Medulla oblongata (tissue), 1 donor: ENCODE measurements around the gene ZNF76.

Source experiments
- DNase-seq: peaks from one replicate; pipeline ENCODE4 v3.0.0-alpha.2; 2015; ENCODE audit errors: extremely low spot score

ZNF76 gene

GRCh38 chr6:35259194-35259947 lies at the start of gene ZNF76:
TSS of gene ZNF76 (plus strand) at chr6:35259735. CDS start at chr6:35281152, 21,417 bp downstream.
- peak; percentile 98 for DNase-seq

- DNase-seq: no peak
Measured at GRCh38 chr6:35213298-35213791, 46.2 kb upstream of the ZNF76 start.

GRCh38 chr6:35213824-35214756 lies 45.4 kb upstream of the ZNF76 start, which contains the start of gene SCUBE3:
TSS of gene SCUBE3 (plus strand) at chr6:35213956. CDS start at chr6:35214419, 463 bp downstream.
- no peak for DNase-seq

- DNase-seq: no peak
Measured at GRCh38 chr6:35214869-35215664, 44.5 kb upstream of the ZNF76 start.

- no peak for DNase-seq
Measured at GRCh38 chr6:35215665-35216411, 43.7 kb upstream of the ZNF76 start.

GRCh38 chr6:35216412-35216732 lies 43.2 kb upstream of the ZNF76 start:
- DNase-seq: no peak

- no peak for DNase-seq
Measured at GRCh38 chr6:35216851-35217811, 42.4 kb upstream of the ZNF76 start.

GRCh38 chr6:35218021-35218420 lies 41.5 kb upstream of the ZNF76 start:
- no peak for DNase-seq

GRCh38 chr6:35218456-35218855 lies 41.1 kb upstream of the ZNF76 start:
- DNase-seq: no peak

- DNase-seq: no peak
Measured at GRCh38 chr6:35219683-35220326, 39.7 kb upstream of the ZNF76 start.

- no peak for DNase-seq
Measured at GRCh38 chr6:35220711-35221110, 38.8 kb upstream of the ZNF76 start.

- no peak for DNase-seq
Measured at GRCh38 chr6:35223396-35223795, 36.1 kb upstream of the ZNF76 start.

- no peak for DNase-seq
Measured at GRCh38 chr6:35224720-35225119, 34.8 kb upstream of the ZNF76 start.

GRCh38 chr6:35228481-35228880 lies 31.1 kb upstream of the ZNF76 start:
- no peak for DNase-seq

GRCh38 chr6:35229304-35229703 lies 30.2 kb upstream of the ZNF76 start:
- DNase-seq: no peak

- no peak for DNase-seq
Measured at GRCh38 chr6:35230498-35230897, 29.0 kb upstream of the ZNF76 start.

- peak; percentile 69 for DNase-seq
Measured at GRCh38 chr6:35230950-35231349, 28.6 kb upstream of the ZNF76 start.

GRCh38 chr6:35231563-35231962 lies 28.0 kb upstream of the ZNF76 start:
- no peak for DNase-seq

GRCh38 chr6:35234901-35235300 lies 24.6 kb upstream of the ZNF76 start:
- no peak for DNase-seq
